NCI-H1105 (cell line): ENCODE measurements around the gene RNU1-2.
"Not testable (repeated sequence)": the region's sequence is repeated elsewhere in the genome, so short reads cannot be mapped to it uniquely, and the experiment has no call there.

ENCODE experiments used
- DNase-seq: peaks from one replicate; lab custom pipeline; 2025; lab: John Stamatoyannopoulos, UW

RNU1-2 gene

GRCh38 chr1:16911851-16912721 lies 16.3 kb downstream of the RNU1-2 start:
- not testable (repeated sequence) for DNase-seq

DNA sequence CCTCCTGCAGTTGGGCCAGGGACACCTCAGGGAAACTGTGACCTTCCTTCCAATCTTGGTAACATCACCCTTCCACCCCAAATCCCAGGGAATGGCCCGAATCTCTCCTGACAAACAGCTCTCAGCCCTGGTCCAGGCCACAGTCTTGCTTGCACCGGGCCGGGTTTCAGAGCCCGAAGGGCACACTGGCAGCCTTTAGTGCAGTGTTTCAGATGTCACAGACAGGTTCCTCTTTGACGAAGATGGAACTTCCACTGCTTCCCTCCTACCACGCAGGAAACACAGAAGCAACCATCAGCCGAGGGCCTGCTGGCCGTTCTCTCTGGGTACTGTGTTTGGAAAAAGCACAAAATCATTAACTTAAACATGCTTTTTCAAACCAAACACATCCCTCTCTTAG lies 17.0 kb downstream of the RNU1-2 start:
- DNase-seq = not testable (repeated sequence)

GRCh38 chr1:16913181-16913832 lies 17.5 kb downstream of the RNU1-2 start:
- no peak for DNase-seq

GRCh38 chr1:16913833-16914662 lies 18.3 kb downstream of the RNU1-2 start:
- peak; percentile 92 for DNase-seq

DNA sequence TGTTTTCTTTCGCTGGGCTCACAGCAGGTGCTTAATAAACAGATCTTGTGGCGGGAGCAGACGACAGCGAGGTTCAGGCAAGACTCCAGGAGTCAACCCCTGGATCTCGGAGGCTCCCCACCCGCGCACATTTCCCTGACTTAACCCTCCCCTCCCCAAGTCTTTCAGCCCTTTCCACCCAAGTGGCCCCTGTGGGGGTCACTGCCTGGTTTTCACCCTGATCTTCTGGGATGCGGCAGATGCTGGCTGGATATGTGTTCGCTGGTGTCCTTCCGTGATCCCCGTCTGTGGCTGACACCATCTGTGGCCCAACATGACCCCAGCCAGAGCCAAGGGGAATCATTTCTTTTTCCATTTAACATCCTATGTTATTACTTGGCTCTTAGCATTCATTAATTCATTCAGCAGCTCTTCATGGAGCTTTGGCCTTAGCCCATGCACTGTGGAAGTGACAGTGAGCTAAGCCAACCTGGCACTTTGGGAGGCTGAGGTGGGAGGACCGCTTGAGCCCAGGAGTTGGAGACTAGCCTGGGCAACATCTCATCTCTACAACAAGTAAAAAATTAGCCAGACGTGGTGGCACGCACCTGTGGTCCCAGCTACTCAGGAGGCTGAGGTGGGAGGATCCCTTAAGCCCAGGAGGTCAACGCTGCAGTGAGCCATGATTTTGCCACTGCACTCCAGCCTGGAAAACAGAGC lies 19.3 kb downstream of the RNU1-2 start:
- DNase-seq = not testable (repeated sequence)

DNA sequence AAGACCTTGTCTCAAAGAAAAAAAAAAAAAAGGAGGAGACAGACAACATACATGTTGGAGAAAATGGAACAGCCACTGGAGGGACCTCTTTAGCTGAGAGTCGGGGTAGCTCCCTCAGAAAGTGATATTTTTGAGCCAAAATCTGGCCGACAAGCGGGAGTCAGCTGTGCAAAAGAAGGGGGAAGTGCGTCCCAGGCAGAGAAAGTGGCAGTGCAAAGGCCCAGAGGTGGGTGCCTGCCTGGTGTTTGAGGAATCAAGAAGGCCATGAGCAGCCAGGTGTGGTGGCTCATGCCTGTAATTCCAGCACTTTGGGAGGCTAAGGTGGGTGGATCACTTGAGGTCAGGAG lies 19.8 kb downstream of the RNU1-2 start:
- DNase-seq = no peak

DNA sequence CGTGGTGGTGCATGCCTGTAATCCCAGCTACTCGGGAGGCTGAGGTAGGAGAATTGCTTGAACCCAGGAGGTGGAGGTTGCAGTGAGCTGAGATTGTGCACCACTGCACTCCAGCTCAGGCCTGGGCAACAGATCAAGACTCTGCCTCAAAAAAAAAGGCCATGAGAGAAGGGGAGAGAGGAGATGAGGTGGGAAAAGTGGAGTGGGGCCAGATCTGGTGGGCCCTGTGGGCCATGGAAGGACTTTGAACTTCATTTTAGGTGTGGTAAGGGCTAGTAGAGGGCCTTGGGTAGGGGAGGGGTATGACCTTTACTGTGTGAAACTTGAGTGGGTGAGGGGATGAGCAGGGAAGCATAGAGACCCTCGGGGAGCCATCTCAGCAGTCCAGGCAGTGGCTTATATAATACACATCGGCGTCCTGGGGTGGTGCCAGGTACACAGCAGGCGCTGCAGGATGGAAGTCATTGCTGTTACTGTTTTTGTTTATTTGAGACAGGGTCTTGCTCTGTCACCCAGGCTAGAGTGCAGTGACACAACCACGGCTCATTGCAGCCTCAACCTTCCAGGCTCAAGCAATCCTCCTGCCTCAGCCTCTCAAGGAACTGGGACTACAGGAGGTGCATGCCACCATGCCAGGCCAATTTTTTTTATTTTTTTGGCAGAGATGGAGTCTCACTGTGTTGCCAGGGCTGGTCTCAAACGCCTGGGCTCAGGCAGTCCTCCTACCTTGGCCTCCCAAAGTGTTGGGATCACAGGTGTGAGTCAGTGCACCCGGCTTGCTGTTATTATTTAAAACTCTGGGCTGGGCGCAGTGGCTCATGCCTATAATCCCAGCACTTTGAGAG lies 20.5 kb downstream of the RNU1-2 start:
- not testable (repeated sequence) for DNase-seq

GRCh38 chr1:16918371-16918770 lies 22.6 kb downstream of the RNU1-2 start:
- no peak for DNase-seq

GRCh38 chr1:16918936-16919665 lies 23.3 kb downstream of the RNU1-2 start:
- not testable (repeated sequence) for DNase-seq

DNA sequence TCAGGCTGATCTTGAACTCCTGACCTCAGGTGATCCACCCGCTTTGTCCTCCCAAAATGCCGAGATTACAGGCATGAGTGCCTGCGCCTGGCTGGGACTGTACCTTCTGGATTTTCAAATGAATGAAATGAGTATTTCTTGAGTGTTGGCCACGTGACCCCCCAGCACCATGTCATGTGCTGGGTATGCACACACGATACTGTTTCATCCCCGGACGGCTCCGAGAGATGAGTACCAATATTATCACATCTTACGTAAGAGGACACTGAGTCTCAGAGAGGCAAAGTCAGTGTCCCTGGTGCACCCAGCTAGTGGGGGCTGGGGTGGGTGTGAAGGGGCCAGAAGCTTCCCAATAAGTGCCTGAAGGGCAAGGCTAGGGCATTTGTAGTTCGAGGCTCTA lies 25.2 kb downstream of the RNU1-2 start:
- DNase-seq = no peak

DNA sequence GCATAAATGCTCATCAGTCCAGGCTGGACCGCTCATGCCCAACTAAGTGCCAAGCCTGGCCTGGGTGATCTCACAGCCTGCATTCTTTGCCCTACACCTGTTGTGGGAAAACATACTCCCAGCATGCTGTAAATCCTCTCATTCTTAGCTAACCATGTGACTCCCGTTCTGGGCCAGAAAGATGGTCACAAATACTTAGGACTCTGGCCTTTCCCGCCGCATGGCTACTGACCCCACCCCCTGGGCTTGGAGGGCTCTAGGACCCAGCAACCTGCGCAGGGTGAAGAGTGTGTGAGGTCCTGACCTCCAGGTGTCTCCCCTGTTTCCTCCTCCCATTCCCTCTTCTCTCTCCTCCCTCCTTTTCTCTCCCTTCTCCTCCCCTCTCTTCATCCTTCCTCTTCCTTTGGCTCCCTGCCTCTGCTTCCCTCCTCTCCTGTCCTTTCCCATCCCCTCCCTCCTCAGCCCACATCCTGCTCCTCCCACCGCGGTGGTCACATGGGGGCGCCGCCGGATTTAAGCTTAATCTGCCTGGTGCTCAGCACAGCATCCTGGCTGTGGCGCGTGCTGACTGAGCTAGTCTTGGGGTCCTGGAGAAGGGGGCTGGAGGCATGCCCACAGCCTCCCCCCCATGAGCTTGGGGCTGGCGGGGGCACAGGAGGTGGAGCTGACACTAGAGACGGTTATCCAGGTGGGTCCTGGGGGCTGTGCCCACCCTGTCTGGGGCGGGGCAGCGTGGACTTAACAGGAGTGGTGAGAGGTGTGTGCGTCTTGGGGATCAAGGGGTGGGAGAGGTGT lies 25.8 kb downstream of the RNU1-2 start, which contains the start of gene CROCC:
Gene CROCC, plus strand, starts transcription at position 541 of the 795 bp plus-strand sequence. Its CDS starts 88 bp downstream, at position 629.
- DNase-seq = no peak

DNA sequence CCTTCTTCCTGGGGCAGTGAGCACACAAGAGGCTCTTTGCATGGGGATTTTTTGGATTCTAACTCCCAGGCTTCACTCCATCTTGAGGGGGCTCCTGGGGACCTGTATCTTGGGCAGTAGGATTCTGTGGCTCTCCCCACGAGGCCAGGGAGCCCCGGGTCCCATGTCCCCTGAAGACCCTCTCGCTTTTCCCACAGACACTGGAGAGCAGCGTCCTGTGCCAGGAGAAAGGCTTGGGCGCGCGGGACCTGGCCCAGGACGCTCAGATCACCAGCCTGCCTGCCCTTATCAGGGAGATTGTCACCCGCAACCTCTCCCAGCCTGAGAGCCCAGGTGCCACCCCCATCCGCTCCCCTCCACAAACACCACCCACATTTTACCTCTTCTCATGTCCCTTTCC lies 26.7 kb downstream of the RNU1-2 start:
- DNase-seq = no peak

GRCh38 chr1:16922885-16923431 lies 27.2 kb downstream of the RNU1-2 start:
- no peak for DNase-seq

DNA sequence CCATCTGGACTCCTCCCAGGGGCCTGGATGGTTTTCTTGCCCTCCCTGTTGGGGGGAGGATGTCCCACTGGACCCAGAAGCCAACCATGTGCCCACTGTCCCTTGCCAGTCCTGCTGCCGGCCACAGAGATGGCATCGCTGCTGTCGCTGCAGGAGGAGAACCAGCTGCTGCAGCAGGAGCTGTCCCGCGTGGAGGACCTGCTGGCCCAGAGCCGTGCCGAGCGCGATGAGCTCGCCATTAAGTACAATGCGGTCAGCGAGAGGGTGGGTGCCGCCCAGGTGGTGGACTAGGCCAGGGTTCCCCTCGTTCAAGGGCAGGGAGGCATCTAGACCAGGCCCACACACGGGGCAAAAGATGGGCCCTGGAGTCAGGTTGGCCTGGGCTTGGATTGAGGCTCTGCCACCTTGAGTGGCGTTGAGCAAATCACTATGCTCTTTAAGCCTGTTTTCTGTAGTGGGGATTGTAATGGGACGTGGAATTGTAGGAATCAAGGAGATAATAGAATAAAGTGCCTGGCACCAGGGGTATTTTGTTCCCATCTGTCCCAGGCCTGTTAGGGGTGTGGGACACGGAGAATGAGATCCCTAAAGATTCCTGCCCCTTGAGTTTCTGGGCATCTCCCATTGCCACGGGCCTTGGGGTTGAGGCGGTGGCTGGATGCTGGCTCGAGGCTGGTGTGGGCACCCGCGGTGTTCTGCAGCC lies 28.6 kb downstream of the RNU1-2 start:
- DNase-seq = no peak

DNA sequence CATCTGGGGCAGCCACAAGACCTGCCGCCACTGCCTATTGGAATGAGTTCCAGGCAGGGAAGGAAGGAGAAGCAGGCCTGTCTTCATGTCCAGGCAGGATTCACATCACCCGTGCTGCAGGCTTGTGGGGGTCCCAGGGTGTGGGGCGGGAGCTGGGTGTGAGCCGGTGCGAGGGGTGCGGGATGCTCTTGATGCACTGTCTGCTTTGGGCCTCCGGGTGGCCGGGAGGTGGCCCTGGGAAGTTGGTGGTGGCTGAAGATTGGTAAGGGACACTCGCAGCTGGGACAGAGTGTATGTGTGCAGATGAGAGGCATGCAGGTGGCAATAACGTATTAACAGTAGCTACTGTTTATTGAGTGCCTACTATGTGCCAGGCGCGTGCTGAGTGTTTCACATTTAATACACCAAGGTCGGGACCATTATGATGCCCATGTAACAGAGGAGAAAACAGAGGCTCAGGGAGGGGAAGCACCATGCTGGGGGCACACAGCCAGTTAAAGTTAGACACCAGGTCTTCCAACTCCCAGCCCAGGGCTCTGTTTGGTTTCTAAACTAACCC lies 29.2 kb downstream of the RNU1-2 start:
- DNase-seq = no peak

DNA sequence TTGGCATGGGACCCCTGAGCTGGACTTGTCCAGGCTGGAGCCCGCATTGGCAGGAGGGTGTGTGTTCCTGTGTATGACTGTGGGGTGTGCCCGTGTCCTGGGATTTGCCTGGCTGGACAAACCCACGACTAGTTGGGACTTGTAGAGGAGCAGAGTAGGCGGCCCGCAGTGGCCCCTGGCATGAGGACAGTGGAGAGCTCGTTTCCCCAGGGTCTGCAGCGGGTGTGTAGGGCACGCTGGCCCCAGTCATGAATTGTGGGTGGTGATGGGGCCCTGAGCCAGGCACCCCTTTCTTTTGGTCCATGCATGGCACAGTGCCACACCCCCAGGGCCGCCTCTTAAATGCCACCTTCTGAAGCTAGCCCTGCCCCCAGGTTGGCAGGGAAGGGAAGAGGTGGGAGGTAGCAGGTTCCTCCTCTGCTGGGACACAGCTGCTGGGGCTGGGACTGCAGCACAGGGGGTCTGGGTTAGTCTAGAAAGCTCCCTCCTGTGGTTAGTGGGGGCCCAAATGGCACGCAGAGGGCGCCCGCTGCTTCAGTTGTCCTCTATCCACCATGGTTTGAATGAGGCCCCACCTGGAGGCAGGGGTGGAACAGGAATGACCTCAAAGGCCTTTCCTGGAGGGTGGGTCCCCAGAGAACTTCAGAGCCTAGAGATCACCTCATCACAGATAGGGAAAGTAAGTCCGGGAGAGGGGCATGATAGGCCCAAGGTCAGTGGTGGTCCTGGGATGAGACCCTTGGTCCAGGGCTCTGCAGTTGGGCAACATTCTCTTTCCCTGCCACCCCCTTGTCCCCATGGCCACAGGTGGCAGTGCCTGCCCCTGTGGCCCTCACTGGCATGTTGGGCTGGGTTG lies 30.1 kb downstream of the RNU1-2 start:
- DNase-seq = no peak

- DNase-seq = no peak
These were observed 30.8 kb downstream of the RNU1-2 start for GRCh38 chr1:16926491-16927073.
